ENCODE data around the gene KIF14. TPM values are rescaled to one million over a fixed set of nuclear protein-coding genes. Genes with fewer than 3 reads are reported as not detected.

Gene KIF14
- total RNA-seq, 1 donor from 2014 or later: 2.6 TPM

DNA sequence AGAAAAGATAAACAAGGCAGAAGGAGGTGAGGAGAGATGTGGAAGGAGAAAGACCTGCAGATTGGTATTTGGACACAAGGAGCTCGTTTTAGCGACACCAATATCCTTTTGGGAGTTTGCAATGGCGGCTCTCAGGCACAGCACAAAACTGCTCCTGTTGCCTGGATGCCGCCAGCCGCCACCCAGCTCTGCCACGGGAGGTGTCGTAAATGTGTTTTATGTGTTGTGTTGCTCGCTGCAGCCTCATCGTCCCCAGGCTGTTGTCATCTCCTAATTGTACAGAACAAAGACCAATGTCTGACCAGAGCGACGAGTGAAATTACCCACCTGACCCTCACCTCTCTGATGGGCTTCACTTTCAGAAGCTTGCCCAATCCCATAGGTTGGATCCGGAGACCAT is 114.1 kb downstream of the KIF14 start:
- H3K27me3 Mint-ChIP-seq (ENCODE audit: unreplicated experiment): peaks cover 41% of the 10 kb centered on the region
- TF ChIP-seq, protein P1, sequence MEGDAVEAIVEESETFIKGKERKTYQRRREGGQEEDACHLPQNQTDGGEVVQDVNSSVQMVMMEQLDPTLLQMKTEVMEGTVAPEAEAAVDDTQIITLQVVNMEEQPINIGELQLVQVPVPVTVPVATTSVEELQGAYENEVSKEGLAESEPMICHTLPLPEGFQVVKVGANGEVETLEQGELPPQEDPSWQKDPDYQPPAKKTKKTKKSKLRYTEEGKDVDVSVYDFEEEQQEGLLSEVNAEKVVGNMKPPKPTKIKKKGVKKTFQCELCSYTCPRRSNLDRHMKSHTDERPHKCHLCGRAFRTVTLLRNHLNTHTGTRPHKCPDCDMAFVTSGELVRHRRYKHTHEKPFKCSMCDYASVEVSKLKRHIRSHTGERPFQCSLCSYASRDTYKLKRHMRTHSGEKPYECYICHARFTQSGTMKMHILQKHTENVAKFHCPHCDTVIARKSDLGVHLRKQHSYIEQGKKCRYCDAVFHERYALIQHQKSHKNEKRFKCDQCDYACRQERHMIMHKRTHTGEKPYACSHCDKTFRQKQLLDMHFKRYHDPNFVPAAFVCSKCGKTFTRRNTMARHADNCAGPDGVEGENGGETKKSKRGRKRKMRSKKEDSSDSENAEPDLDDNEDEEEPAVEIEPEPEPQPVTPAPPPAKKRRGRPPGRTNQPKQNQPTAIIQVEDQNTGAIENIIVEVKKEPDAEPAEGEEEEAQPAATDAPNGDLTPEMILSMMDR (IDR thresholded peaks at IDR 0.05): no peak
- no peak overlapping the region for H3K4me3 Mint-ChIP-seq (ENCODE audit: unreplicated experiment)

DNA sequence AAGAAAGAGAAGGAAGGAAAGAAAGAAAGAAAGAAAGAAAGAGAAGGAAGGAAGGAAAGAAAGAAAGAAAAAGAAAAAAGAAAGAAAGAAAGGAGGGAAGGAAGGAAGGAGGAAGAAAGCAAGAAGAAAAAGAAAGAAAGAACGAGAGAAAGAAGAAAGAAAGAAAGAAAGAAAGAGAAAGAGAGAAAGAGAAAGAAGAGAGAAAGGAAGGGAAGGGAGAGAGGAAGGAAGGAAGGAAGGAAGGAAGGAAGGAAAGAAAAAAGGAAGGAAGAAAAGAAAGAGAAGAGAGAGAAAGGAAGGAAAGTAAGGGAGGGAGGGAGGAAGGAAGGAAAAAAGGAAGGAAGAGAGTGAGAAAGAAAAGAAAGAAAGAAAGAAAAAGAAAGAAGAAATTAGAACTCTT is 115.3 kb downstream of the KIF14 start:
- Mint-ChIP-seq H3K27me3 (ENCODE audit: unreplicated experiment) (peaks cover 42% of the 10 kb centered on the region), H3K4me1 (ENCODE audit: unreplicated experiment) (peaks cover 1% of the 10 kb centered on the region), H3K27ac (ENCODE audit: unreplicated experiment) (no peak overlapping the region), H3K9me3 (ENCODE audit: unreplicated experiment) (no peaks in the 10 kb centered on the region), H3K36me3 (ENCODE audit: unreplicated experiment) (no peaks in the 10 kb centered on the region), H3K4me3 (ENCODE audit: unreplicated experiment) (no peak overlapping the region)
- no peak for DNase-seq (ENCODE audit: extremely low spot score, unreplicated experiment)
- TF ChIP-seq, protein P1 (IDR thresholded peaks at IDR 0.05): no peak

More for the DNA sequence above, 114.1 kb downstream of the KIF14 start:
- DNase-seq (ENCODE audit: extremely low spot score, unreplicated experiment): no peak
- H3K9me3 Mint-ChIP-seq (ENCODE audit: unreplicated experiment): no peaks in the 10 kb centered on the region
- H3K36me3 Mint-ChIP-seq (ENCODE audit: unreplicated experiment): no peaks in the 10 kb centered on the region
- H3K4me1 Mint-ChIP-seq (ENCODE audit: unreplicated experiment): peaks cover 2% of the 10 kb centered on the region
- no peak overlapping the region for H3K27ac Mint-ChIP-seq (ENCODE audit: unreplicated experiment)

Other genes with a start within 250 kb of the KIF14 start
- 18.0 and 18.2 TPM in 2 replicates for gene ZNF281, start 210.7 kb downstream of the KIF14 start, total RNA-seq
- 22.4 and 23.9 TPM in 2 replicates for gene DDX59, start 49.2 kb upstream of the KIF14 start, total RNA-seq
- gene CAMSAP2, start 118.1 kb upstream of the KIF14 start, total RNA-seq: 44.7 and 47.8 TPM in 2 replicates